GM21390 (cell line): ENCODE measurements around the gene P3H2.
"Not testable (repeated sequence)": the region's sequence is repeated elsewhere in the genome, so short reads cannot be mapped to it uniquely, and the experiment has no call there.

ENCODE experiments used
- ATAC-seq: cut with Tn5 transposase; IDR thresholded peaks from one replicate; pipeline ENCODE4 v1.9.1; 2021; ENCODE audit not compliant: unreplicated experiment

The P3H2 gene

GRCh38 chr3:190120269-190121060, at the start of gene P3H2:
P3H2 (minus strand) TSS chr3:190120897; CDS start chr3:190120731, 166 bp downstream.
- ATAC-seq, result peak; percentile 76

- ATAC-seq, result peak; percentile 79
Measured at GRCh38 chr3:190169877-190170276, 49.2 kb upstream of the P3H2 start.

GRCh38 chr3:190169243-190169642, 48.5 kb upstream of the P3H2 start:
- ATAC-seq, result peak; percentile 31

GRCh38 chr3:190167936-190168680, 47.4 kb upstream of the P3H2 start:
- ATAC-seq, result no peak

GRCh38 chr3:190166948-190167347, 46.3 kb upstream of the P3H2 start:
- ATAC-seq, result no peak

GRCh38 chr3:190165253-190165652, 44.6 kb upstream of the P3H2 start:
- ATAC-seq, result no peak

GRCh38 chr3:190162013-190162412, 41.3 kb upstream of the P3H2 start:
- ATAC-seq, result not testable (repeated sequence)

- ATAC-seq, result no peak
Measured at GRCh38 chr3:190159902-190160435, 39.3 kb upstream of the P3H2 start.

GRCh38 chr3:190158261-190158660, 37.6 kb upstream of the P3H2 start:
- no peak for ATAC-seq

GRCh38 chr3:190155752-190156151, 35.1 kb upstream of the P3H2 start:
- ATAC-seq, result no peak

GRCh38 chr3:190150681-190151080, 30.0 kb upstream of the P3H2 start:
- no peak for ATAC-seq

- not testable (repeated sequence) for ATAC-seq
Measured at GRCh38 chr3:190149830-190150619, 29.3 kb upstream of the P3H2 start.

- not testable (repeated sequence) for ATAC-seq
Measured at GRCh38 chr3:190144793-190145192, 24.1 kb upstream of the P3H2 start.

GRCh38 chr3:190142041-190142440, 21.3 kb upstream of the P3H2 start:
- ATAC-seq, result no peak

GRCh38 chr3:190139365-190139764, 18.7 kb upstream of the P3H2 start:
- ATAC-seq, result no peak

- ATAC-seq, result no peak
Measured at GRCh38 chr3:190132371-190132770, 11.7 kb upstream of the P3H2 start.

- no peak for ATAC-seq
Measured at GRCh38 chr3:190131329-190131728, 10.6 kb upstream of the P3H2 start.

GRCh38 chr3:190130696-190131095, 10.0 kb upstream of the P3H2 start:
- ATAC-seq, result no peak

GRCh38 chr3:190130037-190130436, 9.3 kb upstream of the P3H2 start:
- ATAC-seq, result no peak

GRCh38 chr3:190127797-190128196, 7.1 kb upstream of the P3H2 start:
- no peak for ATAC-seq

- no peak for ATAC-seq
Measured at GRCh38 chr3:190127195-190127594, 6.5 kb upstream of the P3H2 start.
